Activated CD8-positive, alpha-beta memory T cell treated with anti-CD3 and anti-CD28 coated beads for 4 hours (primary cell): ENCODE data around the gene RFX2.
"Not testable (repeated sequence)": the region's sequence is repeated elsewhere in the genome, so short reads cannot be mapped to it uniquely, and the experiment has no call there.

ENCODE experiments used
- DNase-seq, 2 donors: peaks; one replicate each; pipeline ENCODE4 v3.0.0-alpha.2; 2020; ENCODE audit warnings: low read depth in 2 of 2

The RFX2 gene

GRCh38 chr19:6038634-6039405 lies 71.5 kb downstream of the RFX2 start:
- no peak for DNase-seq

GRCh38 chr19:6035026-6035425 lies 75.3 kb downstream of the RFX2 start:
- no peak for DNase-seq

GRCh38 chr19:6034512-6034911 lies 75.8 kb downstream of the RFX2 start:
- DNase-seq = no peak

- no peak for DNase-seq
Observed at GRCh38 chr19:6033744-6034264, 76.5 kb downstream of the RFX2 start.

- no peak for DNase-seq
Observed at GRCh38 chr19:6032827-6033226, 77.5 kb downstream of the RFX2 start.

GRCh38 chr19:6032381-6032780 lies 77.9 kb downstream of the RFX2 start:
- DNase-seq = no peak

- DNase-seq = no peak
Observed at GRCh38 chr19:6030214-6030507, 80.1 kb downstream of the RFX2 start.

GRCh38 chr19:6026390-6027227 lies 83.7 kb downstream of the RFX2 start:
- DNase-seq = no peak

- not testable (repeated sequence) for DNase-seq
Observed at GRCh38 chr19:6024756-6025155, 85.5 kb downstream of the RFX2 start.

- no peak for DNase-seq
Observed at GRCh38 chr19:6023936-6024335, 86.4 kb downstream of the RFX2 start.

GRCh38 chr19:6023085-6023682 lies 87.1 kb downstream of the RFX2 start:
- DNase-seq = no peak

- DNase-seq = no peak
Observed at GRCh38 chr19:6022570-6023064, 87.7 kb downstream of the RFX2 start.

- peak; percentile 59 to 62 for DNase-seq
Observed at GRCh38 chr19:6021878-6022569, 88.3 kb downstream of the RFX2 start.

GRCh38 chr19:6020972-6021805 lies 89.1 kb downstream of the RFX2 start:
- DNase-seq = no peak

- DNase-seq = no peak
Observed at GRCh38 chr19:6020166-6020882, 90.0 kb downstream of the RFX2 start.

GRCh38 chr19:6018786-6019185 lies 91.5 kb downstream of the RFX2 start:
- no peak for DNase-seq

- no peak for DNase-seq
Observed at GRCh38 chr19:6017576-6017975, 92.7 kb downstream of the RFX2 start.

- DNase-seq = no peak
Observed at GRCh38 chr19:6015841-6016545, 94.3 kb downstream of the RFX2 start.

- no peak for DNase-seq
Observed at GRCh38 chr19:6014551-6015135, 95.7 kb downstream of the RFX2 start.
